HUES6 (cell line): ENCODE results near the gene ITPR1.

Source experiments
- H3K27ac ChIP-seq: 2 replicates; pipeline ENCODE4 v1.7.0; 2013; ENCODE audit warnings: low read depth, mild to moderate bottlenecking, low read length, inconsistent platforms
- H3K27me3 ChIP-seq: 2 replicates; pipeline ENCODE4 v1.6.1; 2013; ENCODE audit warnings: low read length; ENCODE audit not compliant: control insufficient read depth, insufficient read depth
- H3K36me3 ChIP-seq: 2 replicates; pipeline ENCODE4 v1.6.1; 2013; ENCODE audit warnings: low read length; ENCODE audit not compliant: control insufficient read depth, insufficient read depth
- H3K4me1 ChIP-seq: 2 replicates; pipeline ENCODE4 v1.6.1; 2013; ENCODE audit warnings: low read length; ENCODE audit not compliant: control insufficient read depth, insufficient read depth
- H3K4me3 ChIP-seq: 2 replicates; pipeline ENCODE4 v1.5.1; 2013; ENCODE audit warnings: low read depth, low read length
- H3K9ac ChIP-seq: one replicate; pipeline ENCODE4 v1.6.1; 2013; ENCODE audit warnings: mild to moderate bottlenecking, low read length
- H3K9me3 ChIP-seq: 2 replicates; pipeline ENCODE4 v1.6.1; 2013; ENCODE audit warnings: low read depth, low read length; ENCODE audit not compliant: control insufficient read depth, insufficient read depth

Gene ITPR1

GRCh38 chr3:4812591-4812990, 319.4 kb downstream of the ITPR1 start:
- H3K36me3 ChIP-seq = peaks cover 9% of the 10 kb centered on the region; the same call in 1 of the 2 replicates

DNA sequence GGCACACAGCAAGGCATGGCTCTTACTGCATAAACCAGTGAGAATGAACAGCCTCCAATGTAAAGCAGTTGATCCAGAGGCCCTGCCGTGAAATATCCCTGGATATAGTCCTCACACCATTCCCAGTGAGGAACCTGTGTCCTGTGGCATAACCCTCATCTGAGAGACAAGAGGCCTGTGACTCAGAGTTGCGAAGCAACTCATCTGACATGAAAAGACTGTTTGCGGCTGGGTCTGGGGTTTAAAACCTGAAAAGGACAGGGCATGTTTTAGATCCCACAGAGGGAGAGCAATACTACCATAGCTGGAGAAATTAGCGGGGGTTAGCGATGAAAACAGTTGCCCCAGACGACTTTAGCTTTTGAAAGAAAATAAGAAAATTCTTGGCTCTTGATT, 320.8 kb downstream of the ITPR1 start:
- Histone ChIP-seq H3K4me3 (no peak overlapping the region), H3K27me3 (no peaks in the 10 kb centered on the region), H3K36me3 (peaks cover 9% of the 10 kb centered on the region; the same call in 1 of the 2 replicates), H3K9ac (no peak overlapping the region), H3K9me3 (peaks cover 13% of the 10 kb centered on the region), H3K27ac (no peak overlapping the region), H3K4me1 (peaks cover 12% of the 10 kb centered on the region; the same call in 1 of the 2 replicates)

More at GRCh38 chr3:4812591-4812990, 319.4 kb downstream of the ITPR1 start:
- H3K27ac ChIP-seq = no peak overlapping the region
- no peak overlapping the region for H3K9ac ChIP-seq
- no peaks in the 10 kb centered on the region for H3K27me3 ChIP-seq
- H3K4me3 ChIP-seq = no peak overlapping the region
- peaks cover 12% of the 10 kb centered on the region; the same call in 1 of the 2 replicates for H3K4me1 ChIP-seq
- H3K9me3 ChIP-seq = peaks cover 11% of the 10 kb centered on the region

DNA sequence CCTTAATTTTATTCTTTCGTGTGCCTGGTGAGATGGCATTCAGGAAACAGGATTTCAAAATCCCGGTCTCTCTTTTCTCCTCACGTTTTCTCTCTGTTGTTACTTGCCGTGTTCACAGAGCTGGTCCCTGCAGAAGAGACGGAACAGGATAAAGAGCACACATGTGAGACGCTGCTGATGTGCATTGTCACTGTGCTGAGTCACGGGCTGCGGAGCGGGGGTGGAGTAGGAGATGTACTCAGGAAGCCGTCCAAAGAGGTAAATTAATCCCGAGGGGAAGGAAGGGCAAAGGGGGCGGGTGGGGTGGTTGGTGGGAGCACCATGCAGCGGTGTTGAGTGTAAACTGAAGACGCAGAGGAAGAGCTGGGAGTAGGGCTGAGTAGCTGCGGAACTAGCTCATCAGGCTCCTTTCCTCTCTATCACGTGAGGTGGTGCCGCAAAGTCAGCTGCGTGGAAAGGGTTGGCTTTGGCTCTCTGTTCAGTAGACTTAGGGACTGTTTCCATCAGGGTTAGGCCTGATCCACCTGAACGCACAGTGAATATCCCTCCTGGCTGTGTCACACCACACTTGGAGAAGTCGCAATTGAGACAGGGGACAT, 321.3 kb downstream of the ITPR1 start:
- H3K9me3 ChIP-seq = peaks cover 13% of the 10 kb centered on the region
- peaks cover 12% of the 10 kb centered on the region; the same call in 1 of the 2 replicates for H3K4me1 ChIP-seq
- H3K27ac ChIP-seq = no peak overlapping the region
- no peak overlapping the region for H3K9ac ChIP-seq
- H3K36me3 ChIP-seq = peaks cover 9% of the 10 kb centered on the region; the same call in 1 of the 2 replicates
- no peaks in the 10 kb centered on the region for H3K27me3 ChIP-seq
- H3K4me3 ChIP-seq = no peak overlapping the region

DNA sequence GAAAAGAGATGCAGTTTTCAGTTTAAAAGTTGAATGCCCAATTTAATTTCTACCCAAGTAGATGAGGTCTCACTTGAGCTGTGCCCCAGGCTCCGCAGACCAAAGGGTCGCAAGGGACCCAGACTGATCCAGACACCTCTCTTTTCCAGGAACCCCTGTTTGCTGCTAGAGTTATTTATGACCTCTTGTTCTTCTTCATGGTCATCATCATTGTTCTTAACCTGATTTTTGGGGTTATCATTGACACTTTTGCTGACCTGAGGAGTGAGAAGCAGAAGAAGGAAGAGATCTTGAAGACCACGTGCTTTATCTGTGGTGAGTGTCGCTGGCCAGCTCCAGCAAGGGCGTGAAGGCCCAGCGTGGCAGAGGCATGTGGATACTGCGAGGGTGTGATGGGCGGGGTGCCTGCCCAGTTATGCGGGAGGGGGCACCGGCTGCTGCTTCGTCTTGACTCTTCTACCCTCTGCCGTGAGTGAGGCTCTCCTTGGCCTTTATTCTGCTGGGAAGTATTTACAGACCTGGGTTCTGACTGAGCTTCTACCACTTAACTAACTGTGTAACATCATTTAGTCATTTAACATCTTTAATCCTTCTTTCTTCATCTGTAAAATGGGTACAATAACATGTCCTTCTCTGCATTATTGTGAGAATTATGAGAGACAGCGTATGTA, 321.9 kb downstream of the ITPR1 start:
- H3K9me3 ChIP-seq = peaks cover 13% of the 10 kb centered on the region
- peaks cover 9% of the 10 kb centered on the region; the same call in 1 of the 2 replicates for H3K36me3 ChIP-seq
- peaks cover 12% of the 10 kb centered on the region; the same call in 1 of the 2 replicates for H3K4me1 ChIP-seq
- no peak overlapping the region for H3K4me3 ChIP-seq
- H3K9ac ChIP-seq = no peak overlapping the region
- H3K27ac ChIP-seq = no peak overlapping the region
- no peaks in the 10 kb centered on the region for H3K27me3 ChIP-seq

DNA sequence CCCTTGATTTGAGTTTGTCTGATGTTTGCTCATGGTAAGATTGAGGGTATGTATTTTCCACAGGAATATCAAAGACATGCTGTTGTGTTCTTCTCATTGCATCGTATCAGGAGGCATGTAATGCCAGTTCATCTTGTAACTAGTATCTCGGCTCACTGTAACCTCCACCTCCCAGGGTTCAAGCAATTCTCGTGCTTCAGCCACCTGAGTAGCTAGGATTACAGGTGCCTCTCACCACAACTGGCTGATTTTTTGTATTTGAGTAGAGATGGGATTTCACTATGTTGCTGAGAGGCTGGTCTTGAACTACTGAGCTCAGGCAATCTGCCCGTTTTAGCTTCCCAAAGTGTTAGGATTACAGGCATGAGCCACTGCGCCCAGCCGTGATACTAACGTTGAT, 323.2 kb downstream of the ITPR1 start:
- H3K9ac ChIP-seq = no peak overlapping the region
- H3K4me3 ChIP-seq = no peak overlapping the region
- H3K27ac ChIP-seq = no peak overlapping the region
- H3K36me3 ChIP-seq = peaks cover 9% of the 10 kb centered on the region; the same call in 1 of the 2 replicates
- H3K4me1 ChIP-seq = peaks cover 12% of the 10 kb centered on the region; the same call in 1 of the 2 replicates
- H3K9me3 ChIP-seq = peaks cover 13% of the 10 kb centered on the region
- no peaks in the 10 kb centered on the region for H3K27me3 ChIP-seq

DNA sequence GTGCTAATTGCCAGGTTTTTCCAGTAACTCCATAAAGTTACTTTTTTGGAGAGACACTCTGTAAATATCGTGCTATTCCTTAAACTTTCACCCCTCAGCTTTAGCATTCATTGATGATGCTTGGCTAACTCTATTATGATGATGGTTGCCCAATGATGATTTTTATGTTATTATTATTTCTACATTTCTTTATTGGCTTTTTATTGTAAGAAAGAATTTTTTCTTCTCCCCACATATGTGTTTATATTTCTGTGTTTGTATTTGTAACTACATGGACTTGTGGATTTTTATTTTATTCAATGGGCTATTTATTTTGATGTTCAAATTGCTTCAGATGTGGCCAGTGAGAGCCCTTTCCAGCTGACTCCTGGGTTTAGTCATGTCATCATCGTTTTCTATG, 323.6 kb downstream of the ITPR1 start:
- H3K9me3 ChIP-seq = peaks cover 13% of the 10 kb centered on the region
- no peaks in the 10 kb centered on the region for H3K27me3 ChIP-seq
- no peak overlapping the region for H3K4me3 ChIP-seq
- peaks cover 12% of the 10 kb centered on the region; the same call in 1 of the 2 replicates for H3K4me1 ChIP-seq
- H3K36me3 ChIP-seq = peaks cover 9% of the 10 kb centered on the region; the same call in 1 of the 2 replicates
- no peak overlapping the region for H3K27ac ChIP-seq
- no peak overlapping the region for H3K9ac ChIP-seq

GRCh38 chr3:4817128-4817527, 324.0 kb downstream of the ITPR1 start:
- H3K4me1 ChIP-seq = peaks cover 12% of the 10 kb centered on the region; the same call in 1 of the 2 replicates
- H3K9ac ChIP-seq = no peak overlapping the region
- H3K27ac ChIP-seq = no peak overlapping the region
- H3K9me3 ChIP-seq = peaks cover 13% of the 10 kb centered on the region
- H3K27me3 ChIP-seq = no peaks in the 10 kb centered on the region
- H3K36me3 ChIP-seq = peaks cover 9% of the 10 kb centered on the region; the same call in 1 of the 2 replicates
- H3K4me3 ChIP-seq = no peak overlapping the region

GRCh38 chr3:4818164-4818563, 325.0 kb downstream of the ITPR1 start:
- Histone ChIP-seq H3K9me3 (peaks cover 13% of the 10 kb centered on the region), H3K36me3 (peaks cover 9% of the 10 kb centered on the region; the same call in 1 of the 2 replicates), H3K27ac (no peak overlapping the region), H3K4me1 (peaks cover 12% of the 10 kb centered on the region; the same call in 1 of the 2 replicates), H3K4me3 (no peak overlapping the region), H3K27me3 (no peaks in the 10 kb centered on the region), H3K9ac (no peak overlapping the region)

GRCh38 chr3:4818986-4819693, 326.0 kb downstream of the ITPR1 start:
- peaks cover 9% of the 10 kb centered on the region; the same call in 1 of the 2 replicates for H3K36me3 ChIP-seq
- H3K27me3 ChIP-seq = no peaks in the 10 kb centered on the region
- no peak overlapping the region for H3K27ac ChIP-seq
- H3K9ac ChIP-seq = no peak overlapping the region
- peaks cover 6% of the 10 kb centered on the region; the same call in 1 of the 2 replicates for H3K4me1 ChIP-seq
- H3K9me3 ChIP-seq = peaks cover 13% of the 10 kb centered on the region
- no peak overlapping the region for H3K4me3 ChIP-seq

- Histone ChIP-seq H3K27me3 (no peaks in the 10 kb centered on the region), H3K4me1 (peaks cover 2% of the 10 kb centered on the region; the same call in 1 of the 2 replicates), H3K4me3 (no peak overlapping the region), H3K9me3 (peaks cover 13% of the 10 kb centered on the region), H3K9ac (no peak overlapping the region), H3K27ac (no peak overlapping the region), H3K36me3 (peaks cover 9% of the 10 kb centered on the region; the same call in 1 of the 2 replicates)
Observed at GRCh38 chr3:4819746-4820145, 326.6 kb downstream of the ITPR1 start.
